HG03565 (cell line): ENCODE data around the gene DMBX1.

Experiments used
- ATAC-seq: cut with Tn5 transposase; IDR thresholded peaks from one replicate; pipeline ENCODE4 v1.9.1; 2021; ENCODE audit warnings: mild to moderate bottlenecking, moderate library complexity; ENCODE audit not compliant: unreplicated experiment

The DMBX1 gene

DNA sequence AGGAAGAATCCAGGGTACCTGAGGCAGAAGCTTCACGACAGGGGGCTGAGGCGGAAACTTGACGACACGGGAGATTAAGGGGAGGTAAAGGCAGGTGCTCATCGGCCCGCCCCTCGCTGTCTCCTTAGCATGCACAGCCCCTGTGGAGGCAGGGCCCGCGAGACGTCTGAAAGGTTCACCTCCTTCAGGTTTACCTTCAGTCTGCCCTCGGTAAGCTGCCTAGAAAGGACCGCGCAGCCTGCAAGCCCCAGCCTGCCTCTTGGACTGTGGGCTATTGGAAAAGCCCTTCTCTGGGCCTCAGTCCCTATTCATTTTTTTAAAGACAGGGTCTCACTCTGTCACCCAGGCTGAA lies 33.3 kb downstream of the DMBX1 start:
- ATAC-seq: no peak

DNA sequence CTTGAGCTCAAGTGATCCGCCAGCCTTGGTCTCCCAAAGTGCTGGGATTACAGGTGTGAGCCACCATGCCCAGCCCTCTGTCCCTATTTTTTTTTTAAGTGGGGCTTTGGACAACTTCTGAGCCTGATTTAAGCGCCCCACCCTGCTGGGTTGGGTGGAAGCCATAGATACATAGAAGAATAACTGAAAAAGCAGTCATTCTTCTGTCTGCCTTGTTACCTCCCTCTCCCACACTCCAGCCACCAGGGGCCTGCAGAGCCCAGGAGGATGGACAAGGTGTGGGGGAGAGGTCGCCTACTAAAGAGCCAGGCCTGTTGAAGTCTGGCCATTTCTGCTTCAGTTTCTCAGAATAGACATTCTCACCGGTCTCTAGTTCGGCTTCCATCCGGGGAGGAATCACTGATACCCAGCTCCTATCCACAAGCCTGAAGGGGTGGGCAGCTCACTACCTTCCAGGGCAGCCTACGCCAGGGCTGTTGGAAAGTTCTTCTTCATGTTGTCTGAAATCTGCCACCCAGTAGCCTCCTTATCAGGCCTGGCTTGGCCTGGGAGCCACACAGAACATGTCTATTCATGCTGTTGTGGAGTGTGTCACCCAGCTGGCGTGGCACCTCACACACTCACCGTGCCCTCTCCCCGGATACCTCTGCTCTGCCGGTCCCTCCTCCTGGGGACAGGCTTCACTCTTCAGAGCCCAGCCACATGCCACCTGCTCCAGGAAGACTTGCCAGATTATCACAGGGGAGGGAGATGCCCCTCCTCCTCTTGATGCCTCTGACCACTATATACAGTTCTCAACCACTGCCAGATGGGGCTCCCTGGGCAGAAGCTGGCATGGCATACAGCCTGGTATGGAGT lies 34.1 kb downstream of the DMBX1 start:
- no peak for ATAC-seq

DNA sequence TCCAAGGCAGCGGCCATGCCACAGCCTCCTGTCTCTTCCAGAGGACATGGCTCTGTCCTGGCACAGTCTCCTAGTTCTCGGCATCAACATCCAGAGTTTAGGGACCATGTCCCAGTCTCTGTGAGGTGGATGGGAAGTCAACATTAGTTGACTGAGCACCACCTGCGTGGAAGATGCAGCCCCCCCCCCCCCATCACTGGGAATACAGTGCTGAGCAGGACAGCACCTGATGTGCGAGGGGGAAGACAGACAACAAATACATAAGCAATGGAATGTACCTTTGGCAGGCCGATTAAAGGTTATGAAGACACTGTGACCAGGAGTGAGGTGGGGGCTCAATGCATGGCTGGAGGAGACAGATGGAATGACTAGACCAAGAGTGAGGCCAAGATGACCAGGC lies 35.2 kb downstream of the DMBX1 start:
- ATAC-seq: no peak

DNA sequence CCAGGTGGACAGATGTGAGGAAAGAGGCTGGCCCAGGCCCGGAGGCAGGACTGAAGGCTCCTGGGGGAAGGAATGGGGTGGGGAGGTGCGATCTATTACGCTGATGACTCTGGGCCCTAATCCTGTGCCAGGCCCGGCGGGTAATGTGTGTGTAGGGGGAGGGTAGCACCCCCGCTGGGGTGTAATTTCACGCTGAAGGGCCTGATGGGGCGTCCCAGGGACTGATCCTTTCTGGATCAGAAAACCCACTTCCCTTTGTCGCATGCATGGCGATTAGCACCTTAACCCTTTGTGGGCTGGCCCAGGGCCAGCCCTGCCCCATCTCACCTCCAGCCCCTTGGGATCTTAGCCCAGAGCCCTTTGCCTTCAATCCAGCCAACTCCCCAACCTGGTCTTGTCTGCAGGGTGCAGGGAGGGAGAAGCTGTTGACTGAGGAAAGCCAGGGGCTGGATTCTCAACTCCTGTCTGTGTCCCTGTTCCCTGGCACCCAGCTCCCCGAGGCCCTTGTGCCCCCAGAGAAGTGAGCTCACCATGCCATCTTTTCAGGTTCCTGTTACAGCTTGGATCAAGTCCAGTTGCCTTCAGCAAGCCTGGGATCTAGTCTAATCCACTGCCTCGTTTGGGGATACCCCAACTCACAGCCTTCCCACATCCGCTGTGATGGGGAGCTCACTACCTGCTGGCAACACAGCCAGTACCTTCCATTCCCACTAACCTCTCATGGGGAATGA lies 35.8 kb downstream of the DMBX1 start:
- no peak for ATAC-seq

DNA sequence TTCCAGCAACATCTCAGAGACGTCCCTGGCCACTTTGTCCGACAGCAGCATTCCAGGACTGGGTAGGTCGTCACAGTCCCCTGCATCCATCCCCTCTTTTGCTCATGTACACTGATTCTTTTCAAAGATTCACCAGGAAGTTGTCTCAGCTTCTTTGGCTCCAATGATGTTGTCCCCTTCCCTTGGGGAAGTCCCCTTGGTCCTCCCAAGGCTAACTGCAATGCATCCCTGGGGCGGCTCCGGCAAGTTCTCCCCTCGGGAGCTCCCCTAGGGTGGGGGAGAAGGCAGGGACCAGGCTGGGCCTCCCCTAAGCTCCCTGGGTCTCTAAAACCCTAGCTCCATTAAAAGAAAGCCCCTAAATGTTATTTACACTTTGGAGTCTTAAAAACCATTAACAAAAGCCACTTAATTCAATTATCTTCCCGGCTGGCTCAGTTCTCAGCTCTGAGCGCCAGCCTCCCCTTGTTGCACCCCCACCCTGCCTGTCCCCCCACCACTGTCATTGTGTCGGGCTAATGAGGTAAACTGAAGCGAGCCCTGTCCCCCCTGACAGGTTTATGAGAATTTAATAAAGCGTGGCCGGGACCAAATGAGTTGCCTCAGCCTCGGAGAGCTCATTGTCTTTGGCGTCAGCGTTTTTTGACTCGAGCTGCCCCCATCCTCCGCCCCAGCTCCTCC lies 36.5 kb downstream of the DMBX1 start:
- ATAC-seq: no peak

DNA sequence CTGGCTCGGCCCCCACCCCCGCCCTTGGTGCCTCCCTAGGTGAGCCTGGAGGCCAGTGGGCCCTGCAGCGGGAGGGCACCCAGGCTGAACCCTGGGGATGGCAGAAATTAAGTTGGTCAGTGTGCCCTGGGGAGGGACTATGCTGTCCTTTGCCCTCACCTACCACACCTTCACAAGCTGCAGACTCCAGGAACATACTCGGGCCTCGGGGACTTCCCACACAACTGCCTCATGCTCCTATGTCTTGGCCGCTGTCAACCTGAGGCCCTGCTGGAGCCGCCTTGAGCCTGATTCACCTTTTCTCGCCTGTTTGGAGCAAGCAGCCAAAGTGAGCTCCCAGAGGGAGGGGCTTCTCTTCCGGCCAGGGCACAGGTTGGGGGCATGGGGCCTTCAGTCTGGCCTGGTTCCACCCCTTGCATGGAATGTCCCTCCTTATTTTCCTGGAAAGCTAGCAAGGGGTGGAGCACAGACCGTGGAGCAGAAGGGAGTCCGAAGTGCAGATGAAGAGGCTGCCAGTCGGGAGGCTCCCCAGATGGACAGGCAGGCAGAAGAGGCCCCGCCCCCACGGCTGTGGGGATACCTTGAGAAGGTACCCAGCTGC lies 37.2 kb downstream of the DMBX1 start:
- no peak for ATAC-seq

DNA sequence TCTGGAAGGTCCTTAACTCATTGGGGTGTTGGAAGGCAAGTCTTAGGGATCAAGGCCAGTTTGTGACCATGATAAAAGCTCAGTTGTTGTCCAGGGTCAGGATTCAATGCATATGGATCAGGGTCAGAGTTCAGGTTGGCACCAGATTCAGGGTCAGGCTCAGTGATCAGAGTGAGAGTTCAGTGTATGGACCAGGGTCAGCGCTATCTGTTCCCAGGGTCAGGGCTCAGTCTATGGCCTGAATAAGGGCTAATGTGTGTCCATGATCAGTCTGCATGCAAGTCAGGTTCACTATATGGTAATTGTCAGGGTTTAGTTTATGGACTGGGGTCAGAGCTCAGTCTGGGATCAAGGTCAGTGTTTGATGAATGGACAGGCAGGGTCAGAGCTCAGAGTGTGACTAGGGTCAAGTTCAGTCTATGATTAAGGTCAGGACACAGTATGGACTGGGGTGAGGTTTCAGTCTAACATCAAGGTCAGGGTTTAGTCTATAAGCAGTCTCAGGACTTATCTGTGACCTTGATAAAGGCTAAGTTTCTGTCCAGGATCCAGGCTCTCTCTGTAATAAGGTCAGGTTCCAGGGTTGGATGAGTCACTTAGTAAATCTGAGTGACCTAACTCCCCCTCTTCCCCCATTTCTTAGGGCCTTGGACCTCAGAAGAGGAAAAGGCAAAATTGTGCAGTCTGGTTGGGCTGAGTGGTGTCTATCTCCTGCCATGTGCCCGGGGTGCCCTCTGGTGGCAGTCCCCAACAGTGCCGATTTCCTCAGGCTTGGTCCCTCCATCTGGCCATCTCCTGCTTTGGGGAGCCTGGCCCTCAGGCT lies 38.0 kb downstream of the DMBX1 start:
- peak; percentile 43 for ATAC-seq

DNA sequence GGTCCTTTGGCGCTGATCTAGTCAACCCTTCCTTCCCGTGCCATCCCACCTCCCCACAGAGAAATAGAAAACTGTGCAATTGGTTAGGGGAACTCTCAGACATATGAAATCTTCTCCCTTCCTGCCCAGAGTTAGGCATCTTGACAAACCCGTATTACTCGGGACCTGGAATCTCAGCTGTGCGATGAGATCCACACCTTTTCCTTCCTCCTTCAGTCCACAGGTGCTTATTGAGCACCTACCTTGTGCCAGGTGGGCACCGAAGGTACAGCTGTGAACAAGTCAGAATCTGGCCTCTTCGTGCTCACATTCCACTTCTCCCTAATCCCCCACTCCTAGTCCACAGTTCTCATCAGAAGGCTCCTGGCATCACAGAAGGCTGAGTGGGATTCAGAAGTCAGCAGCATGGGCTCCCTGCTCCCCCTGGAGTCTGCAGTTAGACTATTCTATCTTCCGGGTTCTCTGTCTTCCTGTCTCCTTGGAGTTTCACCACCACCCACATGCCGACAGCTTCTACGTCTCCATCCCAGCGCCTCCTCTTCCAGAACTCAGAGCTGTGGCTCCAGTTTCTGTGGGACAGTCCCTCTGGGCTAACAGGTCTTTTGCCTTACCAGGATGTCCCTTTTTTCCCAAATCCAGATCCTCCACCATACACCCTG lies 38.8 kb downstream of the DMBX1 start:
- ATAC-seq: no peak

DNA sequence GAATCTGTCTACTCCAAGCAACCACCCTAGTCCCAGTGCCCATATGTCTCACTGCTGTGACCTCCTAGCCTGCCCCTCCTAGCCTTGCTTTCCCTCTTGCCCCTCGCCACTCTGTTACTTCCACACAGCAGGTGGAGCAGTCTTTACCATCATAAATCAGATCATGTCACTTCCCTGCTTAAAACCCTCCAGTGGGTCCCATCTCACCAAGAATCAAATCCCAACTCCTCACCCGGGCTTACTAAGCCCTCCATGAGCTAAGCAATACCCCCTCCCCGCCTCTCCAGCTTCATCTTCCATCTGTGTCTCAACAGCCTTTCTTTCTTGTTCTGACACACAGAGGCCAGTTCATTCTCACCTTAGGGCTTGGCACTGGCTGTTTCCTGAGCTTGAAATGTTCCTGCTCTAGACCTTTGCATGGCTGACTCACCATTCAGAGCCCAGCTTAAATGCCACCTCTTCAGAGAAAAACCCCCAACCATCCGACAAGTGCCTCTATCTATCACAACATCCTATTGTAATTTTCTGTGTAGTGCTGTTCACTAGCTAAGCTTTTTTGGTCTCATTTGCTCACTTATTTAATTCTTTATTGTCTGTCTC lies 39.5 kb downstream of the DMBX1 start:
- no peak for ATAC-seq

DNA sequence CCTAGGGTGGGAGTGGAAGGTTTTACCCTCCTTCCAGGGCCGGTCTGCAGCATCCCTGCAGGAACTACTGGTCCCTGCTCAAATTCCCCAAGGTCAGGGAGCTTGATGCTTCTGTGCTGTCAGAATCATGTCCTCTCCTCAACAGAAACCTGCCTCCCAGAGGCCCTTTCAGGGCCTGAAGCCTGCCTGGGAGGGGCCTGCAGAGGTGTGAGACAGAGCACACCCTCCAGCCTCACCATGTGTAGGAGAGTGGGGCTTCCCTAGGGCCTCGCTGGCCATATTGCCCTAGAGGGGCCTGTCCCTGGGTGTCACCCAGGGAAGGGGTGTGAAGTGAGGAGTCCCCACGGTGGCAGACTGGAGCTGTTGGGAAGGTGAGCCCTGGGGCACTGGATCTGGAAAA lies 40.7 kb downstream of the DMBX1 start:
- ATAC-seq: no peak

DNA sequence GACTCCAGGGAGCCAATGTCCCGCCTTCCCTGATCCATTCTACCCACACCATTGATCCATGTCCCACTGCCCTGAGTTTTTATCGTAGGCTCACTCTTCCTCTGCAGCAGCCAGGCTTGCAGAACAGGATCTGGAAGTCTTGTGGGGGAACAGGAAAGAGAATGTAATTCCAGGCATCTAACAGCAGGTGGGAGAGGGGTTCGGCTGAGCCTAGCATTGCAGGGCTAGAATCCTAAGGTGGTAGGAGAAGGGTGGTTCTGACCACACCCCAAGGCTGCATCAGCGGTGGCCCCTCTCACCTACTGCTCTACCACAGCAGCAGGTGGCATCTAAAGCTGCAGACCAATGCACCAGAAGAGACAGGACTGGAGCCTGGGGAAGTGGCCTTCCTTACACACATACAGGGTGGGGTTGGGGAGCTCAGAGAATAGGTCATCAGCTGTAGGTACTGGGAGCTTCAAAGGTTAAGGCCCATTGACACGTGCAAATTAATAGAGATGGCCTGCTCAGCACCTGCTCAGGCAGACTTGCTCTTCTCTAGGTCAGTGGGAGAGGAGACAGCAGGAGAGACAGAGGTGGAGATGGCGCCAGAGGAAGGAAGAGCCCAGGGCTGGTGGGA lies 41.3 kb downstream of the DMBX1 start:
- no peak for ATAC-seq

DNA sequence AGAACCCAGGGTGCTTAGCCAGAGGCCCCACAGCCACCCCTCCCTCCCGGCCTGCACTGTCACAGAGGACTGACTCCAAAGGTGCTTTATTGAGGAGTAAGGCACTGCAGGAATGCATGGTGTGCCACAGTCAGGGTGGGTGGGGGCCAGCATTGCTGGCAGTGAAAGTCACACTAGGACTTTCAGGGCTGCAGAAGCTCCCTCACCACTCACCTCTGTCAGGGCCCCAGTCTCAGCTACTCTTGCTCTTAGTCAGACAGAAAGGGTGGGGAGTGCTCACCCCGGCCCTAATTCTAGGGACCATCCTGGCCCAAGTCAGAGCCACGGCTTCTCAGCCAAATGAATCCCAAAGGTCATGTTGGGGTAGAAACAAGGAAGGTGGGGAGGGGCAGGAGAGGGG lies 42.5 kb downstream of the DMBX1 start:
- no peak for ATAC-seq

DNA sequence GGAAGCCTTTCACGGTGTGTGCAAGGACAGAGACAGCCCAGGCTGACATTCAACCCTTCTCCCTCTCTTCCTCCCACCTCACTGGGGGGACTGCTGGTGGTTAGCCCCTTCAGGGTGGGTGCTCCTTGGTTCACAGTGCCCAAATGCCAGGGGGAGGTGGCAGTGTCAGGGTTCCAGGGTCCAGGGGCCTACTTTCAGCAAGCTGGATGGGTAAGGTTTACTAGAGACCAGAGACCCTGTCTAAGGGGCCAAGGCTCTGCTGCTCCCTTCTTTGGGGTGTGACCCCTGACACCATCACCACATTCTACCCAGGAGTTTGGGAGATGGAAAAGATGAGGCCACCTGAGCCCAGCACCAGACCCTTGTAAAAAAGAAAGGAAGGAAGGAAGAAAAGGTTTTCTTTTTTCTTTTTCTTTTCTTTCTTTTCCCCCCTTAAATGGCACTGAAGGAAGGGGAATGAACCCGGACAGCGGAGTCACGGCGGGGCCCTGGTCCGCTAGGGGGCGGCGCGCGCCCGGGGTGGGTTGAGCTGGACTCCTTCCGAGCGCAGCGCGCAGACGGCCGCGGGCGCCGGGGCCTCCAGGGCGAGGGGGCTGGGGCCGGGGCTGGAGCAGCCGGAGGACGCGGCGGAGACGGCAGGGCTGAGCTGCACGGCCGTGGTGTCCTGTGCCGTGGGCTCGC lies 43.0 kb downstream of the DMBX1 start:
- ATAC-seq: no peak

DNA sequence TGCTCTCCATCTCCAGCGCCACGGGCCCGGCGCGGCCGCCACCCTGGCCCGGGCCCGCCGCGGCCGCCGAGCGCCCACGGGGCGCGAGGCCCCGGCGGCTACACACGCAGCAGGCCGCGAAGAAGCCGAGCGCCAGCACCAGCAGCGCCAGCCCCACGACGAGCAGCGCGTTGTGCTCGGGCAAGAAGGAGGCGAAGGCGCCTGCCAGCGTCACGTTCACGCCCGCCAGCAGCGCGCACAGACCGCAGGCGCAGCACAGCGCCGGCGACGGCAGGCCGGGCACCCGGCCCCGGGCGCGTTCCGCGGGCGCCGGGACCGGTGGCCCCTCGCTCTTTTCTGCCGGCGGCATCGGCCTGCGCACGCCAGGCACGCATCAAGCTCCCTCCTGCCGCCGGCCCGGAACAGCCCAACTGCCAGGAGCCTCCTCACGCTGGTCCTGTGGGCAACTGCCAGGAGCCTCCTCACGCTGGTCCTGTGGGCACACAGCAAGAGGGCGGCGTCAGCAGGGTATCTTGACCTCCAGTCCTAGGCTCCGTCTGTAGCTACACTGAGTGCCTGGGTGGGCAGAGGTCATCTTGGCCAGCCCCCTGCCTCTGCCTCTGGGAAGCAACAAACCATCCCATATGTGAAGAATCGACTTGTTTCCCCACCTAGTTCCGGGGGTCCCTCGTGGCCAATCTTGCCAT lies 43.7 kb downstream of the DMBX1 start:
- ATAC-seq: no peak

DNA sequence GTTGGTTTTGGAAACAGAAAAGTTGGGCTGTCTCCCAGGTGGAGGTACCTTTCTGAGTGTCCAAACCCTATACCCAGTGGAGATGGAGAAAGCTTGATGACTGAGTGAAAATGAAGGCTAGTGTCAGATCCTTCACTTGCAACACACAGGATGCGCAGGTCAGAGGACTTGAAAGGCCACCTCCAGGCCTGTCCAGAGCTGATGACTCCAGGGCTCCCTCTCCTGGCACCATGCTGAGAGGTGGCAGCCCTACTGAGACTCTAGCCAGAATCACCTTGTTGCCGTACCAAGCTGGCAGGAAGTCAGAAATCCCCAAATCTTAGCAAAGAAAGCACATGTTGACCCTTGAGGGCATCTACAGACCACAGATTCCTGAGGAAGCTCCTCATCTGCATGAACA lies 45.4 kb downstream of the DMBX1 start:
- no peak for ATAC-seq

DNA sequence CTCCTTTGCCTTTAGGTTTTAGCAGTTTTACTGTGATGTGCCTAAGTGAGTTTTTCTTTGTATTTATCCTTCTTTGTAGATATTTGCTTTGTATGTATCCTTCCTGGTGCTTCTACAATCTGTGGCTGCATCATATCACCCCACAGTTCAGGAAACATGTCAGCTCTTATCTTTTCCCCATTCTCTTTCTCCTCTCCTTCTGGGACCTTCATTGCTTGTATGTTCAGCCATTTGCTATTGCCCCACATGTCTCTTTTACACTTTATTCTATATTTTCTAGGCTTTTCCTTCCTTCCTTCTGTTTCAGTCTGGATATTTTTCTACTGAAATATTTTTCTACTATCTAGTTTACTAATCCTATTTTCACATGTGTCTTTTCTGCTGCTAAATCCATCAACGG lies 46.9 kb downstream of the DMBX1 start:
- ATAC-seq: no peak

DNA sequence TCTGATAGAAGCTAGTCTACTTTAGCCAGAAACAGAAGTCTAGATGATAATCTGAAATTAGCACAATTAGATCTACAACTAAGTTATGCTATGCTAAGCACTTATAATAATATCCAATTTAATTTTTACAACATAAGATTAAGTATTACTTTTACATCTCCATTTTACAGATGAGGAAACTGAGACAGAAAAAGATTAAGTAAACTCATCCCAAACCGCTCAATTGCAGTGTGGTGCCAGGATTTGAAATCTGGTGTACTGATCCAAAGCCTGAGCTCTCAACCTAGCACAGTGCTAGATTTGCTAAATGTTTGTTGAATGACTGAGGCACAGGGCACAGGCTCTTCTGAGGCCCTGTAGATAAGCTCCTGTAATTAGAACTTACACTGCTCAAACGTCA lies 48.0 kb downstream of the DMBX1 start:
- no peak for ATAC-seq

DNA sequence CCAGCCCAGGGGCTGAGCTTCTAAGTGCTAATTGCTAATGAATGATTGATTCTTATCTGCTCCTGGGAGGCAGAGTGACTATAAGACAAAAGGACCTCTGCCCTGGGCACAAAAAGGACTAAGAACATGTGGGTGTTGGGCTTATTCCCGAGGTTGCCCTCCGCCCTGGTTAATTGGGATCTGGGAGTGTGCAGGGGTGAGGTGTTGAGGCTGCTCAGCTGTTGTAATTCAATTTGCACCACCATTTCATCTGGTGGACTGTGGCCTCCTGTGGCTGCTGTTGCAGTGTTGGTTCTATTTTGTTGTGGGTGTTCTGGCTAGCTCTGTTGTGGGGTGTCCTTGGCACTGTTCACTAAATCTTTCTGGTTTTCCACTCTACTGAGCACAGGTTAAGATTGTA lies 48.5 kb downstream of the DMBX1 start:
- no peak for ATAC-seq
